ENCODE data around the gene FSD1. TPM values are rescaled to one million over a fixed set of nuclear protein-coding genes. Genes with fewer than 3 reads are reported as not detected.
"Not testable (repeated sequence)": the region's sequence is repeated elsewhere in the genome, so short reads cannot be mapped to it uniquely, and the experiment has no call there.

Gene FSD1
- total RNA-seq, 1 experiment from 2014 or later = not detected

DNA sequence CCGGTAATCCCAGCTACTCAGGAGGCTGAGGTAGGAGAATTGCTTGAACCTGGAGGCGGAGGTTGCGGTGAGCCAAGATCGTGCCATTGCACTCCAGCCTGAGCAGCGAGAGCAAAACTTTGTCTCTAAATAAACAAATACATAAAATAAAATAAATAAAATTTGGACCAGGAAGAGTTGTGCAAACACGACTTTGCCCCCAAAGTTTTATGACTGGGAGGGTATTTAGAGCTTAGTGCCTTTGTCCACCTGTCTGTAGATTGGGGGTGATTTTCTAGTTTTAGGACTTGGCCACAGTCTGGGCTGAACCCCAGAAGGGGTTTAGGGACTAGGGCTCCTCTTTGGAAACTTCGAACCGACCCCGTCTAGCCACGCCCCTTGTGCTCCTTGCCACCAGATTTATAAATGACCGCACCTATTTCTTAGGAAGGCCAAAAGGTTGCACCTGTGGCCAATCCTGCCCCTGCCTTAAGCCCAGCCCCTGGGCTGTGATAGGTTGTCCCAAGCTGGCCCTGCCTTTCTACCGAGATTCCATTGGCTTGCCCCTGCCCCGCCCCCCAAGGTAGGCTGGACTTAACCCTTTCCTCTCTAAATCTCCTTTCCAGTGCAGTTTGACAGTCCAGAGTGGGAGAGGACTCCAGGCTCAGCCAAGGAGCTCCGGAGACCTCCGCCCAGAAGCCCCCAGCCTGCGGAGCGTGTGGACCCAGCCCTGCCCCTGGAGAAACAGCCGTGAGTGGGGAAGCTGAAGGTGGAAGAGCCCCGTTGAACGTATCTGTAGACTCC lies 20.0 kb upstream of the FSD1 start:
- DNase-seq (ENCODE audit: extremely low read depth, low read depth) = peak; percentile 12

DNA sequence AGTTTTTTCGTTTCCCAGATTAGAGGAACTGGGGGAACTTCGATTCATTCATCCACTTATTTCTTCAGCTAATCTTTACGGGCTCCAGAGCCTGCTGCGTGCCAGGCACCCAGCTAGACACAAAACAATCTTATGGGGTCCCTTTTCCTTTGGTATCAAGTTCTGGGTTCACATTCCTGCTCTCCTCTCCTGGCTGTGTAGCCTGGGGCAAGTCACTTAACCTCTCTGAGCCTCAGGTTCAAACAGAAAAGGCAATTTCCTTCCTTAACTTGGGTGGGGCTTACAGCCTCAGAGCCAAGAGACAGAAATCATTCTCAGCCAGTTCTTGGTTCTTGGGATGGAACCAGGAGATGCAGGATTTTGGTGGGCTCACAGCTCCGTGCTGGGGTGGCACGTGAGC lies 19.4 kb upstream of the FSD1 start:
- no peak for DNase-seq (ENCODE audit: extremely low read depth, low read depth)

- not testable (repeated sequence) for DNase-seq (ENCODE audit: extremely low read depth, low read depth)
Observed at GRCh38 chr19:4286141-4286540, 18.3 kb upstream of the FSD1 start.

DNA sequence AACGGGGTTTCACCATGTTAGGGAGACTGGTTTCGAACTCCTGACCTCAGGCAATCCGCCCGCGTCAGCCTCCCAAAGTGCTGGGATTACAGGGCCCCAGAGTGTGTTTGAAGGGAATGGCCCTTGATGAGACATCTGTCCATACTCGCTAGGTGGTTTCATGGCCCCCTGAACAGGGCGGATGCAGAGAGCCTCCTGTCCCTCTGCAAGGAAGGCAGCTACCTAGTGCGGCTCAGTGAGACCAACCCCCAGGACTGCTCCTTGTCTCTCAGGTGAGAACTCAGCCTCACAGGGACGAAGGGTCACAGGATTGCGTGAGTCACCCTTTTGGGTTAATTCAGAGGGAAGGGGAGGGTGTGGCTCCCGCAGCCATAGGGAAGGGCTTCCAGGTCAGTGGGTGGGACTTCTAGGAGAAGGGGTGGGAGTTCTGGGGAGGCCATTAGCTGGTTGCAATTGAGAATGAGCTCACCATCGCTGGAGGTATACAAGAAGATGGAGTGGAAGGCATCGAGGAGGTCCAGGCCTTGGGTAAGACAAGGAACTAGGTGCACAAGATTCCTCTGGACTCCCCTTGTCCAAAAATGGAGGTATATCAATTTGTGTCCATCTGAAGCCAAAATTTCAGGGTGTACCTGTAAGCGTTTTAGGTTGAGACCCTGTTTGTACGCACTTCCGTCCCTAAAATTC lies 16.2 kb upstream of the FSD1 start:
- DNase-seq (ENCODE audit: extremely low read depth, low read depth) = no peak

GRCh38 chr19:4291184-4291732 lies 13.1 kb upstream of the FSD1 start:
- DNase-seq (ENCODE audit: extremely low read depth, low read depth) = no peak

GRCh38 chr19:4292515-4292914 lies 11.9 kb upstream of the FSD1 start:
- DNase-seq (ENCODE audit: extremely low read depth, low read depth) = no peak

DNA sequence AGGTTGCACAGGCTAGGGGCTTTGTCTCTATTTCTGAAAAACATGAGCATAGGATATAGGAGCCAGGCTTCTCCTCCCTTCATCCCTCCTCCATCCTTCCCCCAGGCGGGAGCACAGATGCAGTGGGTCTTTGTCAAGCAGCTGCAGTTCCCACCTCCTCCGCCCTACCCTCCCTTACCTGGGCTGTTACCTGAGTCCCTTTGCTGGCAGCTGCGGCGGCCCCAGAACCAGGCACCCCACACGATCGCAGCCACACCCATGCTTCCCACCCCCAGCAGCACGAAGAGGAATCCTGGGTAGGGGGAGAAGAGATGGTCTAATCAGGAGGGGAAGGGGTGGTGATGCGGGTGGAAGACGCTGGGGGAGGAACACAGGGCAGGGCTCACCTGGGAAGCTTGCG lies 10.0 kb upstream of the FSD1 start:
- DNase-seq (ENCODE audit: extremely low read depth, low read depth) = no peak

- no peak for DNase-seq (ENCODE audit: extremely low read depth, low read depth)
Observed at GRCh38 chr19:4295972-4296771, 8.2 kb upstream of the FSD1 start.

DNA sequence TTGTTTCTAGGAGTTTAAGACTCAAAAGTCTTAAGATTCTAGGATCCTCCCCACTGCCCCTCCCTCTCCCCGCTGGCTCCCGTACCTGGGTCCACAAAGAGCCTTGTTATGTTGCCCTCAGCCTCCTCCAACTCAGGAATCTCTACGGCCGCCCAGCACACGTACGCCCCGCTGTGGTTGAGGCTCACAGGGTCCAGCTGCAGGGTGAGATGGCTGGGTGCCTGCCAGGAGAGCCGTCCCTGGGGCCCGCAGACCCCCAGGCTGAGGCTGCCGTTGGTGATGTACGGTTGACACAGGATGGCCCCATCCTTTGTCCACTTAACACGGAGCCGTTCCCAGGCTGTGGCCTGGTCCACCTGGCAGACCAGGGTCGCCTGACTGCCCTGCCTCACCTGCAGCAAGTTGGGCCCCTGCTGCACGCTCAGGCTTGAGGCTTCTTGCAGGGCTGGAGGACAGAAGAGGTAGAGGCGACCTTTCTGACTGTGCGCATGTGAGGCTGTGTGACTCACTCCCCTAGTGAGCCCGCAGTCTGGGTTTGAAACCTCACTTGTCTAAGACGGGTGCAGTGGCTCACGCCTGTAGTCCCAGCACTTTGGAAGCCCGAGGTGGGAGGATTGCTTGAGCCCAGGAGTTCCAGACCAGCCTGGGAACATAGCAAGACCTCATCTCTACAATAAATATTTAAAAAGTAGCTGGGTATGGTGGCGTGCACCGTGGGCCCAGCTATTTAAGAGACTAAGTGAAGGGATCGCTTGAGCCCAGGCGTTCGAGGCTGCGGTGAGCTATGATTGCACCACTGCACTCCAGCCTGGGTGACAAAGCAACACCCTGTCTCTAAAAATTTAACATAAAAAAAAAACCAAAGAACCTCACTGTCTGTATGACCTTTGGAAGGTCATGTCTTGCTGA lies 6.2 kb upstream of the FSD1 start:
- DNase-seq (ENCODE audit: extremely low read depth, low read depth) = no peak

DNA sequence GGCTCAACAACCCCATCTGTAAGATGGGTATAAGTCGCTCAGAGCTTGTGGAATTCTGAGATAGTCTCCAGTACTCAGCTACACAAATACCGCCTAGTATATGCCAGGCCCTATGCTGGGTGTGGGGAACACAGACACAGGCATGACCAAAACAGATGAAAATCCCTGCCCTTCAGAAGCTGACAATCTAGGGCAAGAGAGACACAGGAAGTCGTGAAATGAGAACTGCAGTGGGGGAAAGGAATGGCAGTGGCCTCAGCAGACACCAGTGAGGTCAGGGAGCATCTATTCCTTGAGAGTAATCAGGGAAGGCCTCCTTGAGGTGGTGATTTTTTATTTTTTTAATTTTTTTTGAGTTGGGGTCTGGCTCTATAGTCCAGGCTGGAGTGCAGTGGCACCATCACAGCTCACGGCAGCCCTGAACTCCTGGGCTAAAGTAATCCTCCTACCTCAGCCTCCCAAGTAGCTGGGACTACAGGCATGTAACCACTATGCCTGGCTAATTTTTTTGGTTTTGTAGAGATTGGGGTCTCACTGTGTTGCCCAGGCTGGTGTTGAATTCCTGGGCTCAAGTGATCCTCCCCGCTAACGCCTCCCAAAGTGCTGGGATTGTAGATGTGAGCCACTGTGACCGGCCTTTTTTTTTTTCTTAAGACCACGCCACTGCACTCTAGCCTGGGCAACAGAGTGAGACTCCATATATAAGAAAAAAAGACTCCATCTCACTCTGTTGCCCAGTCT lies 5.4 kb upstream of the FSD1 start:
- no peak for DNase-seq (ENCODE audit: extremely low read depth, low read depth)

DNA sequence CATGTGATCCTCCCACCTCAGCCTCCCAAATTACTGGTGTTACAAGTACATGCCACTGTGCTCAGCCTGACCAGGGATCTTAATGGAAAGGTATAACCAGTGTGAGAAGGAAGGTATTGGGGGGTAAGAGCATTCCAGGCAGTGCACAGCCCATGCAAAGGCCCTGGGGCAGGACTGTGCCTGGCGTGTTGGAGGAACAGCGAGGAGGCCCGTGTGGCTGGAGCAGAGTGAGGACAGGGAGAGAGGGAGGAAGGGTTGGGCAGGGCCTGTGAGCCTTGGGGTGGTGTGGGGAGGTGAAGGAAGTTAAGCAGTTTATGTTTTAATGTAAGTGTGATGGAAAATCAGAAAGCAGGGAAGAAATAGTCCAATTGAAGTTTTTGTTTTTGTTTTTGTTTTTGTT lies 3.8 kb upstream of the FSD1 start:
- DNase-seq (ENCODE audit: extremely low read depth, low read depth) = no peak

DNA sequence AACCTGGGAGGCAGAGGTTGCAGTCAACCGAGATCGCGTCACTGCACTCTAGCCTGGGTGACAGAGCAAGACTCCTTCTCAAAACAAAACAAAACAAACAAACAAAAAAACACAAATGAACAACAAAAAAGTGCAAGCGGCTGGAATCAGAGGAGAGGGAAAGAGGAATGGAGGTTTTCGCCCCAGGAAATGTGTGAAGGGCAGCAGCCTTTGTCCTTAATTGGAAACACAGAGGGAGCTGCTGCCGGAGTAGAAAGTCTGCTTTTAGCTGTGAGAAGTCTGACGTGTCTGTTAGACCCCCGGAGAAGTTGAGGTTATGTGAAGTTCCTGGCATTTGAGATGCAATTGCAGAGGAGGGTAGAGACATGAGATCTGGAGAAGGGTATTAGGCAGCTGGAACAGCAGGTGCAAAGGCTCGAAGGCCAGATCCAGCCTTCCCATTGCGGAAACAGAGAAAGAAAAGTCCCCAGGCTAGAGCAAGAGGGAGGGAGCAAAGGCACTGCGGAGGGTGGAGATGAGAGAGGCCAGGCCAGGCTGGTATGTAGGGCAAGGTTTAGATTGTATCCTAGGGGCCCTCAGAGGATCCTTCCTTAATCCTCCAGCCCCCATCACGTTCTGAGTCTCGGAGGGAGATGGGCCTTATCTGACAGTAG lies 2.7 kb upstream of the FSD1 start:
- DNase-seq (ENCODE audit: extremely low read depth, low read depth) = no peak

DNA sequence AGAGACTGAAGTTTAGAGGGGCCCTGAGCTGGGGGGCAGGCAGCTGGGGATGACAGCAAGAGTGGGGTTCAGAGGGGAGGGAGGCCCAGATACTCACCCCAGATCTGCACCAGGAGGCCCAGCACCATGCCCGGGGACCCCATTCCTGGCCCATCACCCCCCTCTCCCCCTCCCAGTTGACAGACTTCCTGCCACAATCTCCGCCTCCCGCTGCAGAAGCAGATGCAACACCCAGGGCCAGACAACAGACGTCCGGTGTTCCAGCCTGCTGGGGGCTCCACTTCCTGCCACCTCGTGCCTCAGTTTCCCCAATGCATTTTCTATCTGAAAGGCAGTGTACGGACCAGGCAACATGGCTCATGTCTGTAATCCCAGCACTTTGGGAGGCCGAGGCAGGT lies 2.2 kb upstream of the FSD1 start, which contains the start of gene TMIGD2:
TMIGD2 (minus strand) TSS at position 147 of the 398 bp plus-strand sequence; CDS start at position 143, 4 bp downstream.
- DNase-seq (ENCODE audit: extremely low read depth, low read depth) = no peak

DNA sequence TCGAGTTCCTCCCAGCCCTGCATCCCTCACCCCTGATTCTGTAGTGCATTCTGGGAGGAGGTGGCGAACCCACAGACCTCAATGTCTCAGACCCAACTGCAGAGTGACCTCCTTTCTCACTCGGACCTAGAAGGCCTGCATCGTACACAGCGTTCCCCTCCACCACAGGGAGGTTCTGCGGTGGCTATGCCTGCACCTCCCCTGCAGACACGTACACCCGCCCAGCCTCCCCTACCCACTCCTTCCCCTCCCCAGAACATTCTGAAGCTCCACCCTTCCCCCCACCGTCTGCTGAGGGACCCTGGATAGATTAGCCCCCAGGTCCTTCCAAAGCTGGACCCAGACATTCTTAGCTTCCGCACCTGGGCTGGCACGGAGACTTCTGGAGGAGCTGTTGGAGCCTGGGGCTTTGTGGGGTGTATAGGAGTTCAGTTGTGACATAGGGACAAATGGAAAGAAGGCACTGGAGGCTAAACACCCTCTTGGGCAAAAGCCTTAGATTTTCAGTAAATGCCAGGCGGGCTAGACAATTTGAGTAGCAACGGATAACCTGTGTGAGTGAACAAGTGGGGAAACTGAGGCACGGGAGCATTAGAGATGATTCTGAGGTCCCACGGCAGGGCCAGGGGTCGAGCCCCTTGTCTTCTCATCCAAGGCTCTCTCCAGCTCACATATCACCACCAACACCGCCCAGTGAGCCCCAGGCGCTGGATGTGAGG lies 420 bp upstream of the FSD1 start:
- no peak for DNase-seq (ENCODE audit: extremely low read depth, low read depth)

GRCh38 chr19:4305257-4305612 lies 837 bp downstream of the FSD1 start:
- DNase-seq (ENCODE audit: extremely low read depth, low read depth) = no peak

- no peak for DNase-seq (ENCODE audit: extremely low read depth, low read depth)
Observed at GRCh38 chr19:4305659-4306058, 1.3 kb downstream of the FSD1 start.

GRCh38 chr19:4310247-4311121 lies 6.1 kb downstream of the FSD1 start:
- DNase-seq (ENCODE audit: extremely low read depth, low read depth) = no peak
